Medulla oblongata (tissue), 1 donor: Measurements from ENCODE around the gene TMEM269.

Experiments used
- DNase-seq: peaks from one replicate; pipeline ENCODE4 v3.0.0-alpha.2; 2015; ENCODE audit errors: extremely low spot score

Gene TMEM269

GRCh38 chr1:42847721-42848460 lies 63.1 kb downstream of the TMEM269 start:
- no peak for DNase-seq

DNA sequence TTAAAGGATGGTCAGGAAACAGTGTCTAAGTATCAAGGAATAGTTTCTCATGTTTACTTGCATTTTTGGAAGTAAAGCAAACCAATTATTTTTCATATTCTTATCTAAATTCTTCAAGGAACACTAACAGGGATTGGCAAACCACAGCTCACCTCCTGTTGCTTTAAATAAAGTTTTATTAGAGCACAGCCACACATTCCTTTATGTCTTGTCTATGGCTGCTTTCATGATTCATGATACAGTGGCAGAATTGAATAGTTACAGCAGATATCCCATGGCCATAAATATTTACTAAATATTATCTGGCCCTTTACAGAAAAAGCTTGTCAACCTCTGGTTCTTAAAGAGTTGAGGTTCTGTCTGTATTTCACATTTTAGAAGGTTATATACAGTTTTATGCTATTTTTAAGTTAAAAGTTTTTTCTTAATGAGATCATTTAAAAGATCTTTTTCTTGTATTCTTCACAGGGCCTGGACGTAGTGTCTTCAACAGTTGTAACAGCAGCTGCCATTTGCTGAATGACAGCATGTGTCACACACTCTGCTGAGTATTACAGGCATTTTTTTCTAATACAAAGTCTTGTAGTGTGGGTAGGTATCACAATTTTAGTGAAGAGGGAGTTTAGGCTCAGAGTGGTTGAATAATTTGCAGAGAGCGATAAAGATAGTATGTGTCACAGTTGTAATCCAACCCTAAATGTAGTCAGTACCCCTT lies 64.2 kb downstream of the TMEM269 start:
- no peak for DNase-seq

GRCh38 chr1:42849944-42850343 lies 65.2 kb downstream of the TMEM269 start:
- DNase-seq = no peak
